SU-DHL-6 (cell line): ENCODE results near the gene FSCN2.

Experiments
- CTCF ChIP-seq: fragments of 200-600 bp; sonication (generic); IDR thresholded peaks from one replicate; pipeline ENCODE4 v1.5.1; 2017; ENCODE audit warnings: antibody characterized with exemption, mild to moderate bottlenecking, low read length, moderate library complexity; ENCODE audit not compliant: insufficient read depth, poor library complexity, severe bottlenecking
- EZH2phosphoT487 ChIP-seq: fragments of 200-600 bp; sonication (generic), shearing (Covaris generic); conservative IDR thresholded peaks from 2 replicates; pipeline ENCODE4 v1.6.1; 2018; ENCODE audit warnings: mild to moderate bottlenecking, antibody characterized with exemption, low read length, moderate library complexity, mixed read lengths

- no peak for TF ChIP-seq CTCF
- no peak for TF ChIP-seq EZH2phosphoT487
Observed at GRCh38 chr17:81483085-81483861, 44.9 kb upstream of the FSCN2 start.
